CD4-positive, alpha-beta T cell treated with Interleukin-10 for 1 hour (primary cell): ENCODE data around the gene PTPN20.

Experiments
- DNase-seq: peaks from one replicate; pipeline ENCODE4 v3.0.0-alpha.2; 2020

Gene PTPN20

DNA sequence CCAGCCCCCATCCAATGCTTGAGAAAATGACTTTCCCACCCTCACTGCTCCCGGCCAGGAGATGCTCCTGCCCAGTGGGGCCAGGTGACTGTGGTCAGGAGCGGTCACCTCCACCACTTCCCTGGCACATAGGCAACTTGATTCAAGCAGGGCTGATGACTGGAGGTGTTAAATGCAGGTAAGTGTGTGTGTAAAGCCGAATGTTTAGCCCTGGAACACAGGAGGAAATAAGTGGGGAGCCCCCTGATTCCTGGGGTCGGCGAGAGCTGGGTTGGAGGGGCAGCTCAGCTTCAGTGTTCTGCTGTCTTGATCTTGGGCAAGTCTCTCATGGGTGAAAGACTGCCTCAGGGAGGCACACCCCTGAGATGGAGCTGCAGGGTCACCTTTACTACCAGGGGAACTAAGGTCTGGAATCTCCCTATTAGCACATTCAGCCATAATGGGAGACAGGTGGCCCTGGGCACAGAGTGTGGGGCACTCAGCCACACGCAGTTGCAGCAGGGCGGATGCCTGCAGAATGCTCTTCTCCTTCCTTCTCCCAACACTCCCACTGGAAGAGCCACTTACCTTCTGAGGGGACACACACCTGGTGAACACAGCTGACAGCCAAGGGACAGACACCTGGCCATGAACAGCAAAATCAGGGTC, 124.1 kb downstream of the PTPN20 start:
- DNase-seq: no peak

DNA sequence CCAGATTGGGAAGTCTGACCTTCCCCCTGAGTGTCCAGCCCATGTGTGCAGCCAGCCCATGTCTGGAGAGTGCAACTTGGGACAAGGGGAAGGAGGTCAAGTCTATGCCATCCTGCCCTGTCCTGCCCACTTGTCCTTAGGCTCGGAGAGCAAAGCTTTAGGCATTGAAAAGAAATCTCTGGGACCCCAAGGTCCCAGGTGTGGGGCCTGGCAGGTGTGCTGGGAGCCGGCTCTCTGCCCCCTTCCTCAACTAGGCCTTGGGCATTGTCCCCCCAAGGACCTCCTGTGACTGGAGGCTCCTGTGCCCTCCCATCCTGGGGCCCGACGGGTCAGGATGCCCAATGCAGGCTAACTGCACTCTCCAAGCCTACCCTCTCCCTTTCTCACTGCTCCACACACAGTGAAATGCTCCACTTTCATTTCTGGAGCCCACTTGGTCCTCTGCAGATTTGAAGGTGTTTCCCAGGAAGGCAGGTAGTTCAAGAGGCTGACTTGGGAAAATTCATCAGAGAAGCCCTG, 124.7 kb downstream of the PTPN20 start:
- DNase-seq: no peak

DNA sequence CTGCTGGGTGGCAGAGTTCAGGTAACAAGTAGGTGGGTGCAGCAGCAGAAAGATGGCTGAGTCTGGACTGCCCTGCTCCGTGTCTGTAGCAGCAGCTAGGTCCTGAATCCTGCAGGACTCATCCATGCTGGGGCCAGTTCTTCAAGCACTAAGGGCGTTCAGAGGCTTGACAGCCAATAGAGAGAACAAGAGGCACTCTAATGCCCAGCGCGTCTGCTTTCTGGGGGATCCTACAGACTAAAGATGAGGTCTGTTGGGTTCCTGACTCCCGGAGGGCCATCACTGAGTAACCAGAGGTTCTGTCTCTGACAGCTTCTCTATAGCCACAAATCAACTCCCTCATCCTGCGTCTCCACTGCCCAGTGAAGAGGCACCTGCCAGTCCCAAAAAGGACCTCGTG, 125.5 kb downstream of the PTPN20 start:
- no peak for DNase-seq

DNA sequence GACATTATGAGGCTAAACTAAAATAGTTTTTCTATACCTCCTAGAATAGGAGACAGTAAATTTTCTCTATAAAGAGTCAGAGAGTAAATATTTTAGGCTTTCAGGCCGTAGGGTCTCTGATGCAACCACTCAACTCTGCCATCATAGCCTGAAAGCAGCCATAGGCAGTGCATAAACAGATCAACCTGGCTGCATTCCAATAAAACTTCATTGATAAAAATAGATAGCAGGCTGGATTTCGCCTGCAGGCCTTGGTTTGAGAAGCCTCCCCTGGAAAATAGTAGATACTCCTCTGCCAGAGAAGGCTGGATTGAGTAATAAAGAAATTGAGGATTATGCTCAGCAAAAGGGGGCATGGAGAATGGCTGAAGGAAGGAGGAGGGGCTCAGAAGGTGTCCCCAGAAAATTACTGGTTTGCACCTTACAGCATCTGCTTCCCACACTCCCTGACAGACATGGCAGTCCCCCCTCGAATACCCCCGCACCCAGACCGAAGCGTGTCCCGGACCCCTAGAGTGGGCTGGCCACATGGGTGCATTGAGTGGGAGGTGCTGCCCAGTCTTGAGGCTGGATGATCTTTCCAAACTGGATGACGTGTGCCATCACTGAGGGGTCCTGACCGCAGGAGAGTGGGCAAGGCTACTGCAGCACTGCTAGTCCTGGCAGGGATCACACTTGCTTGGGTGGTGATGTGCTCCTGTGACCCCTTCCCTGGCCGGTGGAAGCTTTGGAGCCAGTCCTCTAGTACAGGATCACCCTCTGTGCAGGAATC, 126.6 kb downstream of the PTPN20 start:
- no peak for DNase-seq

DNA sequence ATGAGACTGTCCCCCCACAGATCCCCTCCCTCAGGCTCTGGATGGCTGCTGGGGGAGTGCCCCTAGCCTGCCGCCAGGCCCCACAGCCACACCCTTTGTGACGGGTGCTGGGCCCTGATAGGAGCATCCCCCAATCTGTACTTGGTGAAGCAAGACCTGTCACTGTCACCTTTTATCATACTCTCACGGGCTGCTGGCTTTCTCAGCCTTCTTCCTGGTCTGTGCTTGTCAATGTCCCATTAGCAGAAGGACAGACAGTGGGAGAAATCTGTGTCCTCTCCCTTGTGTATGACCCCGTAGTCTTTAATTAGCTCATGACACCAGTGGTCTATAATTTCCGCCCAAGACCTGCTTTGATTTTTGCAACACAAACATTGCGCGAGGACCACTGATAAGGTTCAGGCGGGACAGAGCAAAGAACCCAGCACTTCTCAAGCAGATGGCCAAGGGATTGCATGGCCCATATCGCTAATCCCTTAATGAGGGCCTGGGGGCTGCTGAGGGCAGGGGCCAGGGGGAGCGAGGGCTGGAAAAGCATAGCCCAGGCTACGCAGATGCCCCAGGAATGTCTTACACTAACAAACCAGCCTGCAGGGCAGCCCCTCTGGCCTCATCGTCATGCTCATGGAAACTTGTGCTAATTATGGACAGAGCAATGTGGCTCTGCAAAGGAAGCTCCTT, 127.8 kb downstream of the PTPN20 start:
- DNase-seq: no peak

DNA sequence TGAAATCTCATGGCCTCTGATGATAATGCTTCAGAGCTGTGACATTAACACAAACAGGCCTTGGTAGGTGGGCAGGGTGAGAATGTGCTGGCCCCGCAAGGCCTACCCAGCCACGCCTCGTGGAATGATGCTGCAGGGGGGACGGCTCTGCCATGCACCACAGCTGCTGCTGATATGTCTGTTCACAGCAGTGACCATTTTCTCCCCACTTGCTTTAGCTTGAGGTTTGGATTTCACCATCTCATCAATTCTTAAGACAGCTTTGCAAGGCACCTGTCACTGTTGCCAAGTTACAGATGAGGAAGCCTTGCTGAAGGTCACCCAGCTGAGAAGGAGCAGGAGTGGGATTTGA, 128.3 kb downstream of the PTPN20 start:
- DNase-seq: no peak

DNA sequence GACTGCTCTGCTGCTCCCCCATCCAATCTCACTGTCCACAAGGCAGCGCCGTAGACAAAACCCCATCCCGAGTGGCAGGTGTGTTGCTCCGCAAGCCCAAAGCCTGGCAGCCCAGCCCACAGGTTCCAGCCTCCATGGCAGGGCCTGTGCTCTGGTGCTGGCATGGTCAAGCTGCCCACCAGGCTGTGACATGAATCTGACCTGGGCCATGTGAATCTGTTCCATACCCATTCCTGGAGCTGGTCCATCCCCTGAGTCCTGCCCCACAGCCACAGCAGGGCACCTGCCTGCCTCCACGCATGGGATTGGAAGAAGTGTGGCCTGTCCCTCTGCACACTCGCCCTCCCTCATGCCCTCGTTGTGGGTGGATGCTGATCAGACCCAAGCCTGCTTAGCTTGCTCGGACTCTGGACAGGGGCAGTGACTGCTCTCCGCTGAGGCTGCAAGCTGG, 128.8 kb downstream of the PTPN20 start:
- no peak for DNase-seq

DNA sequence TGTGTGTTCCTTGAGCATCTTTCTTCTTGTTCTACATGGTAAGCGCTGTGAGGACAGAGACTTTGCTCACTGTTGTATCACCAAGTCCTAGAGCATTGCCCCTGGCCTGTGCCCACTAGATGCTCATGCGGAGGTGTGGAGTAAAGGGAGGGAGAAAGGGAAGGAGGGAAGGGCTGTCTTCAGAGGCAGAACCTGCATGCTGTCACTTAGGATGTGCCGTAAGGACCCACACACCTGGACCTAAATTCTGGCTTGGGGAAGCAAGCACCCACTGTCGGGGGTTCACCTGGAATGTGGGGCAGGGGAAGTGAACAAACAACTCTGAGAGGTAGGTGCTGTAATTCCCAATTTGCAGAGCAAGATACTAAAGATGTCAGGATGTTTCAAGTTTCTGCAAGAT, 129.5 kb downstream of the PTPN20 start:
- no peak for DNase-seq

DNA sequence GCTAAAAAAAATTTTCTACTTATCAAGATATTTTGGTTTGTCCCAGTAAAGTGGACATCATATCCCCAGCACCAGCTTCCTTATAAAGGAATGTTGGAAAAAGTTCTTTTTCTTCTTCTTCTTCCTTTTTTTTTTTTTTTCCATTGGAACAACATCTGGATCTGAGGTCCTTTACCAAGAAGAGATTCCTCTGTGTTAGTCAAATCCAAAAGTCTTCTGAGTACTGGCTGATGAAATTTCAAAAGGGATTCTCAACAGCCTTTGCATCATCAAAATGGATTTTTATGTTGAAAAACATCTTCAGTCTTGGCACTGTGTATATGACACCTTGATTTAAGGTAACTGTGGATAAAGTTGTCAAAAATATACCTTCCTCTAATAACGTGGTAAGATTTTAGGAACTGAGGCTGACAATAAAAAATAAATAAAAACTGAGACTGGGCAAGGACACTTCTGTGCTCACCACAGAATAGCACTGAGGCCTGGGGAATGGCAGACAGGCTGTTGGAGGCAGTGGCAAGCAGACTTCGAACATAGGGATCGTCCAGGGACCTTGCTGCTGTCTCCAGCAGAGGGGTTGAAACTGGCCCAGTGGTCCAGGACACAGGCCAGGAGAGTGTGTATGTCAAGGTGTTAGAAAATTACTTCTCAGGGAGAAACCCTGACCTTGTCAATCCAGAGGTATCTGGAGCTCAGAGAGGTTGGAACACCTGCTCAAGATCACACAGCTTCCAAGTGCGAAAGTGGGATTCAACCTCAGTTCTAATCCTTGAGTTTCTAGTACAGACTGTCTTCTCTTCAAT, 130.4 kb downstream of the PTPN20 start:
- DNase-seq: no peak

DNA sequence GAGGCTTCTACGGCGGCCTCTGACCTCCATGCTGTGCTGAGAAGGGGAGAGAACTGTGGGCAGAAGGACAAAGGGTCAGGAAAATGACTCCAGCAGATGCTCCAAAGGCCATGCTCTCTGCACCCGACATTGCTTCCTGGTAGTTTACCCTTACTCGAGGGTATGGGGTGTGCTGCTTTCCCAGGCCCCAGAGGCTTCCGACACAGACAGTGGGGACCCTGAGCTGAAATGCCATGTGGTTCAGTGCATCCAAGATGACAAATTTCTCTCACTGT, 130.9 kb downstream of the PTPN20 start:
- no peak for DNase-seq

DNA sequence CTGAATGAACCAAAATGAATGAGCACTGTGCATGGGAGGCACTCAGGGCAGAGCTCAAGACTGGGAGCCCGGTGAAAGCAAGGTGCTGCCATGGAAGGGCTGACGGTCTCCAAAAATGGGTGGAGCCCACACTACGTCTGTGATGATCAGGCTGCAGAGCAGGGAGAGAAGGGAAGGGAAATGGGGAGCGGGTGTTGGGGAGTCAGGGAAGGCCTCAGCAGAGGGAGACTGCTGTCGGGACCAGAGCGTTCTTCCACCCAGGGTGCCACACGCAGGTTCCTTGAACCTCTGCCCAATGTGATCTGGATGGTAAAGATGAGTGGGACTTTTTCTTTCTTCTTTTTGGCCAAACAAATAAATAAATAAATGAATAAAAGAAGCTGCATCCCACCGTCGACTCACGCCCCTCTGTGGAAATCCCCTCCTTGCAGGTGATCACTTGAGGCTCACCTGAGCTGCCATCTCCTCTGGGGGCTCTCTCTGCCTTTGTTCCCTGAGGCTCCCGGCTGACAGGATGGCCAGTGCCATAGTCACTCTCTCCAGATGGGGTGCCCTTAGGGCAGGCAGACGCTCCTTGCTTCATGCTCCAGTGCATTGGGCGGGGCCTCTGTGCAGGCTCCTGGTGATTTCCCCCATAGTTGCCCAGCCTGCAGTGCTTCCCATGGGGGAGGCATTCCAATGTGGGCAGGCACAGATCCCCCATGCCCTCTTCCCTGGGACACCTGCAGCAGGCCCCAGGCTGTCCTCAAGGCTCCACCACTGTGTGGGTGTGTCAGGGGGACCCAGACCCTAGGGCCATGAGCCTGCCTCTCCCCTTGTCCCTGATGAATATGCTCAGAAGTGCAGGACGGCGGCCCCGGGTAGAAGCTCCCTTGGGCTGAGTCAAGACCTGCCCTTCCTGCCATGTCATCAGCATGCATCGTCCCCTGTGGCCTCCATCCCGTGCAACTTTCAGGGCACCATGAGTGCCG, 131.8 kb downstream of the PTPN20 start:
- no peak for DNase-seq

DNA sequence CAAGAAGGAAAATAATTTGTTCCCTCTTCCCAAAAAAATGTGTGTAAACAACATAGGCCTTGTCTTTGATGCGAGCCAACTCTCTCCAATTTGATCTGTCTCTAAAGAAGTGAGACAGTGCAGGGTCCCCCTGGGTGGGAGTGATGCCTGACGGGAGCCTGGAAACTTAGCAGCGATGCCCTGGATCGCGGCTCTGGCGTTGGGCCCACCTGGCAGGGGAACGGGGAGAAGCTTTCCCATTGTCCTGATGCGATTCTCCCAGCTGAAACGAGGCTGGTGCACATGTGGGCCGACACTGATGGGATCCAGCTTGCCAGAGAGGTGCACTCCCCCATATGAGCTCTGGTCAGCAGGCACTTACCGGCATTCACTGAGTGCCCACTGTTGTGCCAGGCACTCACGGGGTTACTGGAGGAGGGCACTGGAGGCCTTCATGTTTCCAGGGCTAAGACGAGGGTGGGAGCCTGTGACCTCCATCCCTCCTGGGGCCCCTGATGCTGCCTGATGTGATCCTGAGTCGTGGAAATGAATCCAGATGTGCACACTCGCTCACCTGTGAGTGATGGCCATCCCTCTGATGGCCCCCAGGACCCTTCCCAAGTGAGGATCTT, 132.8 kb downstream of the PTPN20 start:
- DNase-seq: no peak

DNA sequence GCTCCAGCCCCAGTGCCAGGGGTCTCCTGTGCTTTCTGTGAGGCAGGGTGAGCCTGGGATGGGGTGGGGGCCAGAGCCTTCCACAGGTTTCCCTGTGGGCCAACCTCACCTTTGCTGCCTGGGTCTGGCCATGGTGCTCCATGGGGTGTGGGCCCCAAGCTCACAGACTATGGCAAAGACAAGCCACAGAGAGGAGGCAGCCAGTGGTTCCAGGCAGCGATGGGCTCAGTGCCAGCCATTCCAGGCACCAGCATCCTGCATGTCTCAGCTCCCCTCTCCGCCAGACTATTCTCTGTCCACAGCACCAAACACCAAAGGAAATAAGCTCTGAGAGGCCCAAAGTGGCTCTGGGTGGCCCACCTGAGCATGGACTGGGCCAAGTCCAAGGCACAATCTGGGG, 133.5 kb downstream of the PTPN20 start:
- no peak for DNase-seq

DNA sequence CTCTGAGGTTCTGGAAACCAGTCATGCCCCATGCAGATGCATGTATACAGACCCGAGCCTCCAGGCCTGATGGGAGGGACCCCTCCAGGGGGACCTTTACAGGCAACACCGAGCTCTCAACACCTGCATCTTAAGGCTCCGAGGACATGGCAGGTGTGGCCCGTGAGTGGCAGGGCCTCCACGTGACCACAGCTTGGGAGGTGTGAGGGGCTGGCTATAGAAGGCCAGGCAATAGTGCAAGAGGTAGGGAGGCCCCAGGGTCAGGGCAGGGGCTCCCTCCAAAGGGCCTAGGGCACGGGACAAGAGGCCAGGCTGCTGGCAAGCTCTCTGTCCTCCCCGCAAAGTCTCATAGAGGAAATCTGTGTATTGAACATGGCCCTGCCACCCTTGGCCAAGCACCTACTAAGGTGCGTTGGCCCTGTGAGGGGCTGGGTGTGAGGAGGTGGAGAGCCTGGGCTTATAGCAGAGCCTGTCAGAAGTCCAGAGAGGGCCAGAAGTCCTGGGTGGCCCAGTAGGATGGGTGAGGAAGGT, 134.2 kb downstream of the PTPN20 start:
- DNase-seq: no peak

DNA sequence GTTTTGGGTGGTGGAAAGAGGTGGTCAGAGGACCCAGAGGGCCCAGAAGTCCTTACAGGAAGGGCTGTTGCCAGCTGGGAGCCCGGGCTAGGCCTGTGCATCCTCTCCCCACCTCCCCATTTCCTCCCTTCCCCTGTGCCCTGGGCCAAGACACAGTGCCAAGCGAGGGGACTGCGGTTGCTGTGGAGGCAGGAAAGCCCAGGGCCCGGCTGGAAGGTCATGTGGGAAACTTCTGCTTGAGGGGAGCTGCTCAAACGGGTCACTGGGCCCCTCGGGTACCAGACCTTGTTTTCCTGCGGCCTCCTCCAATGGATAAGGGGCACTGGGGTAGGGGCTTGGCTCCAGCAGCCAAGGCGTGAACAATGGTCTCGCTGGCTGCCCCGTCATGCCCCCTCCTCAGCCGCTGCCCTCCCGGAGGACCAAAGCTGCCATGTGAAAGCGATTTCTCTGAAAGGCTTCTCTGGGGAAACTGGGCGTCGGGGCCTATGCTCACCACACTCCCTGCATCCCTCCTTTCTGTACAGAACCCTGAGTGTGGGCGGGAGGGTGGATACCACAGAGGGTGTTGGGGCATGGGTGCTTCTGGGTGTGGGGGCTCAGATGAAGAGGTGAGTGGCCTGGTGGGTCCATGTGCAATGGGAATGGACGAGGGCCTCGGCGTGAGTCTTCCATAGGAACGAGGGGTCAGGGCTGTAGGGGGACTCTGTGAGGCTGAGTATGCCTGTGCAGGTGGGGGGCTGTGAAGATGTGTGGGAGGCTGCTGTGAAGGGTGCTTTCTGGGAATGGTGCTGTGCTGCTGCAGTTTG, 135.3 kb downstream of the PTPN20 start:
- DNase-seq: no peak

DNA sequence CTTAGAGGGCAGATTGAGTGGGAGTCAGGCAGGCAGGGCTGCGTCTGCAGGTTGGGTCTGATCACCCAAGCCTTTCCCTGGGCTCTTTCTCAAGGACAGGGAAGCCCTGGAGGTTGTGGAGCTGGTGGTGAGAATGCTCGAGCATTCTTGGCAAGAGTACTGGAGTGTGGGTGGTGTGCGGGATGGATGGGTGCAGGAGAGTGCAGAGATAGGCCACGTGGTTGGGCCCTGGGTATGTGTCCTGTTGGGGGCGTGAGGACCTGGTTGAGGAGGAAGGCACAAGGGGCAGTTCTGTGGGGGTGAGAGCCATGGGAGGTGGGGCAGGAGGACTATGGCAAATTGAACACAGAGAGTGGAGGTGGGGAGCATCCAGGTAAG, 135.9 kb downstream of the PTPN20 start:
- no peak for DNase-seq

DNA sequence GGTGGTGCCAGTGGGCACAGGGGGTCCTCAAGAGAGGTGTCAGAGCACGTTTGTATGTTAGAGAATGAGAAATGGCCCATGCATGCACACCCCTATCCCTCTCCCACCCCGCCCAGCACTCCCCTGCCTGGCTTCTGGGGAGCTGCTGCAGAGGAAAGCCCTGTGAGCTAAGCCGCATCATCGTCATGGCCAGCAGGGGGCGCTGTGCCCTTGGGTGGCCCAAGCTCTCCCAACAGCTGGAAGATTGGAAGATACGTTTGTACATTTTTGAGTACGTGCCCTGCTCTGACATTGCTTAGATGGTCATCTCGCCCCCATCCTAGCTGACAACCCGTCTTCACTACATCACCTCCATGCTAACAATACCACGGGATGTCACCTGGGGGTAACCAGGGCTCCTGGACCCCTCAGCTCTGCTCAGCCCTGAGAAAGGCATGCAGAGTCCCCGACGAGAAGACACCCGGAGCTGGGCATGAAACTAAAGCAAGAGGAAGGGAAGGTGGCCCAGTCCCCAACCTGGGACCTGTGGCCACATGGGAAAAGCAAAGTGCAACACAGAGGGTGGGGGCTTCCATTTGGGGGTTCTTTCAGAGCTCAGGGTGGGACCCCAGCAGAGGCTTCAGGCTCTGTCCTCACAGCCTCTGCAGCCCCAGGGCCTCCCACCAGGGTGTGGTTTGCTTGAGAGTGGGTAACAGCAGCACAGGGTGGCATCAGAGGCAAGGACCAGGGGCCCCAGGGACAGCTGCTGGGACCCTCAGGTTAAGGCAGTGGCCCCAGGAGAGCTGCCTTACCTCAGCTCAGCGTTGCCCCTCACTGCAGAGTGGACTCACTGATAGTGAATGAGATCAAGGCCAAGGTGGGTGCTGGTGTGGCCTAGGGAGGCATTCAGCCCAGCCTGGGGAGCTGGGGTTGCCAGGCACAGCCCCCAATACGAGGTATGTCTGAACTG, 136.6 kb downstream of the PTPN20 start:
- peak; percentile 72 for DNase-seq

DNA sequence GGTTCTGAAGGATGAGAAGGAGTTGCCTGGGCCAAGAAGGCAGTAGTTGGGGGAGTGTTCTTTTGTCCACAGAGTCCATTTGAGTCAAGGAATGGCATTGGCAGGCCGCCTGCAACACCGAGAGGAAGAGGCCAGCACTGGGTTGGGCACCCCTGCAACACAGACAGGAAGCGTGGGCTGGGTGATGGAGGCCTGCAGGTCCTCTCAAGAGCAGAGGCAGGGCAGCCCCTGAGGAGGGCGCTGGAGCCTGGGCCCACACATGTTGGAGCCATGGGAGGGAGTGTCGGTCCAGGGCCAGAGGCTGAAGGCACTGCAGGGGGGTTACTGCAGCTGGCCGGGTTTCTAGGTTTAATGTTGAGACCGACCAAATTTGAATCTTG, 137.3 kb downstream of the PTPN20 start:
- no peak for DNase-seq
